Kidney (tissue), 14 donors: ENCODE measurements around the gene C1GALT1C1. TPM values are rescaled to one million over a fixed set of nuclear protein-coding genes. Genes with fewer than 3 reads are reported as not detected.

Source experiments
- DNase-seq, 5 donors: peaks; one replicate each; pipeline ENCODE4 v3.0.0-alpha.2; 2013 to 2020
- FAIRE-seq: peaks from 2 replicates; lab custom pipeline; 2012; peaks lifted over from hg19 to GRCh38; lab: Jason Lieb, UNC
- H3K27ac ChIP-seq, 2 donors: one replicate each; pipeline ENCODE4 v1.7.0; 2013; ENCODE audit warnings: low read depth in 2 of 2, low read length in 2 of 2, inconsistent platforms in 1 of 2
- H3K27me3 ChIP-seq: one replicate; pipeline ENCODE4 v1.7.1; 2013; ENCODE audit warnings: low read length, inconsistent platforms; ENCODE audit not compliant: control insufficient read depth, insufficient read depth
- H3K36me3 ChIP-seq, 3 donors: one replicate each; pipeline versions ENCODE4 v1.7.0 to v1.7.1; 2013; ENCODE audit warnings: low read length in 3 of 3, control low read depth in 1 of 3, inconsistent platforms in 1 of 3; ENCODE audit not compliant: insufficient read depth in 3 of 3, control insufficient read depth in 2 of 3
- H3K4me1 ChIP-seq, 3 donors: one replicate each; pipeline versions ENCODE4 v1.7.0 to v1.7.1; 2013; ENCODE audit warnings: low read length in 3 of 3, inconsistent platforms in 1 of 3, low read depth in 1 of 3; ENCODE audit not compliant: control insufficient read depth in 2 of 3, insufficient read depth in 2 of 3
- H3K4me3 ChIP-seq, 3 donors: one replicate each; pipeline versions ENCODE4 v1.7.0 to v1.8.1; 2013; ENCODE audit warnings: low read length in 3 of 3, control low read depth in 1 of 3, inconsistent platforms in 1 of 3
- H3K9ac ChIP-seq, 3 donors: one replicate each; pipeline versions ENCODE4 v1.7.0 to v1.7.1; 2013; ENCODE audit warnings: low read length in 3 of 3, control low read depth in 1 of 3, inconsistent platforms in 1 of 3
- H3K9me3 ChIP-seq, 3 donors: one replicate each; pipeline versions ENCODE4 v1.7.0 to v1.7.1; 2013; ENCODE audit warnings: low read length in 3 of 3, control low read depth in 1 of 3, inconsistent platforms in 1 of 3; ENCODE audit not compliant: control insufficient read depth in 2 of 3, insufficient read depth in 1 of 3
- CTCF ChIP-seq: IDR thresholded peaks from 3 replicates; pipeline ENCODE4 v1.5.1; 2012; ENCODE audit warnings: mild to moderate bottlenecking, moderate library complexity, borderline replicate concordance; ENCODE audit not compliant: insufficient read depth; ENCODE audit errors: extremely low read depth
- intact Hi-C: fragments of 100-400 bp; cut with DNase I; formaldehyde crosslinking; loops from one replicate; pipeline ENCODE4 v1.11.1; 2022
- polyA plus RNA-seq: library from polyadenylated mRNA; stranded (reverse); fragments of 350-450 nt; fragmentation: Illumina TruSeq; extraction: RNeasy Lipid Tissue Mini Kit (QIAGEN cat#74804); gene quantifications from one replicate; pipeline ENCODE4 v1.2.3, GENCODE V29; 2014; ENCODE audit warnings: low read depth, low replicate concordance; ENCODE audit not compliant: insufficient read depth
- total RNA-seq: library from RNA; stranded (reverse); fragmentation: NEBNext Ultra II Directional; extraction: Animal tissue kit (Norgen Biotek cat#: 25700); gene quantifications from one replicate; pipeline ENCODE4 v1.2.1, GENCODE V29; 2021
- donor health status: control.
- donor health status: control.
- donor health status: control.
- donor health status: control.
- donor health status: control.
- donor health status: DM: yes; HTN: yes; CAD: no.
- donor health status: Normal renal cell carcinoma (clear cell type).

Gene C1GALT1C1
- total and polyA plus RNA-seq, 2 donors from 2014 or later, result 25.4 to 35.1 TPM

DNA sequence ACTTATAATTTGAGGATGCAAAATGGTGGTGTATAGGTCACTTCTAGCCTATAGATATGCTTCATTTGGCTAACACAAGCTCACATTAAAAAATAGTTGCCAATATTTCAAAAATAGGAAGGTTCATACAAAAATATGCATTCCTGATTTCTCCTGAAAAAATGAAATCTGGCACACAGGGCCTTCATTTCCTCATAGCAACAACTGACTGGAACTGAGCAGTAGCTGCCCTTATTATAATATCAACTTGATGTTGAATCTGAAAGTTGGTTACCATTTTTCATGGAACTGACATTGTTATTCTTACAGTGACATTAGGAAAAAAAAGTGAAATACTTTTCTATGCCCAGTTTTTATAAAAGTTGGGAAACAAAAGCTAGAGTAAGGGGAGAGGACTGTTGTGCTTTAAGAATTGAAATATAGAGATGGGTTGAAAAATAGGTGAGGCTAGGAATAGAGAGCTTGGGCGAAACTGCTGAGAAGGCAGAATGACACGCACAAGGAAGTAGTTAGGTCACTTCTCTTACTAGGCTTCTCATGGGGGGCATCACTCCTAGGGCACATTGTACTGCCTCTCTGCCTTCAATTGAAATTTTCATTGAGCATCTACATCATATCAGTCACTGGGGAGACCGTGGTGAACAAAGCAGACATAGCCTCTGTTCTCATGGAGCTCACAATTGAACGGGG lies 43.1 kb upstream of the C1GALT1C1 start:
- no peaks in the 10 kb centered on the region for H3K36me3 ChIP-seq
- no peaks in the 10 kb centered on the region for H3K9me3 ChIP-seq
- no peaks in the 10 kb centered on the region for H3K27me3 ChIP-seq
- intact Hi-C loops, result no loop called here
- no peak for FAIRE-seq
- no peaks in the 10 kb centered on the region for H3K4me1 ChIP-seq
- peak overlapping the region; percentile 28 to 32 for H3K27ac ChIP-seq
- TF ChIP-seq CTCF, result no peak
- H3K9ac ChIP-seq, result no peak overlapping the region
- no peak overlapping the region for H3K4me3 ChIP-seq
- no peak for DNase-seq

GRCh38 chrX:120672389-120672788 lies 42.5 kb upstream of the C1GALT1C1 start:
- H3K9me3 ChIP-seq, result no peaks in the 10 kb centered on the region
- H3K27me3 ChIP-seq, result no peaks in the 10 kb centered on the region
- H3K4me3 ChIP-seq, result no peak overlapping the region
- H3K4me1 ChIP-seq, result no peaks in the 10 kb centered on the region
- H3K27ac ChIP-seq, result peak overlapping the region; percentile 41 to 43
- no peak for FAIRE-seq
- no peak overlapping the region for H3K9ac ChIP-seq
- no peak for TF ChIP-seq CTCF
- intact Hi-C loops, result no loop called here
- DNase-seq, result peak in 2 of 5 donors; percentile 0 to 66
- H3K36me3 ChIP-seq, result no peaks in the 10 kb centered on the region

- Histone ChIP-seq H3K4me3 (no peak overlapping the region), H3K9ac (no peak overlapping the region), H3K4me1 (no peaks in the 10 kb centered on the region), H3K36me3 (no peaks in the 10 kb centered on the region), H3K27ac (peak overlapping the region; percentile 41 to 43), H3K9me3 (no peaks in the 10 kb centered on the region), H3K27me3 (no peaks in the 10 kb centered on the region)
- TF ChIP-seq CTCF, result no peak
- intact Hi-C loops, result no loop called here
- DNase-seq (no peak), FAIRE-seq (no peak)
Observed at GRCh38 chrX:120671963-120672362, 42.1 kb upstream of the C1GALT1C1 start.
